ENCODE measurements around the gene PTPN1. TPM values are rescaled to one million over a fixed set of nuclear protein-coding genes. Genes with fewer than 3 reads are reported as not detected.

Gene PTPN1
- total and polyA plus RNA-seq, 2 of the 13 experiments (the other 11 are each of a cell fraction or from before 2014, with no cell fraction given) = 17.7 to 37.2 TPM

DNA sequence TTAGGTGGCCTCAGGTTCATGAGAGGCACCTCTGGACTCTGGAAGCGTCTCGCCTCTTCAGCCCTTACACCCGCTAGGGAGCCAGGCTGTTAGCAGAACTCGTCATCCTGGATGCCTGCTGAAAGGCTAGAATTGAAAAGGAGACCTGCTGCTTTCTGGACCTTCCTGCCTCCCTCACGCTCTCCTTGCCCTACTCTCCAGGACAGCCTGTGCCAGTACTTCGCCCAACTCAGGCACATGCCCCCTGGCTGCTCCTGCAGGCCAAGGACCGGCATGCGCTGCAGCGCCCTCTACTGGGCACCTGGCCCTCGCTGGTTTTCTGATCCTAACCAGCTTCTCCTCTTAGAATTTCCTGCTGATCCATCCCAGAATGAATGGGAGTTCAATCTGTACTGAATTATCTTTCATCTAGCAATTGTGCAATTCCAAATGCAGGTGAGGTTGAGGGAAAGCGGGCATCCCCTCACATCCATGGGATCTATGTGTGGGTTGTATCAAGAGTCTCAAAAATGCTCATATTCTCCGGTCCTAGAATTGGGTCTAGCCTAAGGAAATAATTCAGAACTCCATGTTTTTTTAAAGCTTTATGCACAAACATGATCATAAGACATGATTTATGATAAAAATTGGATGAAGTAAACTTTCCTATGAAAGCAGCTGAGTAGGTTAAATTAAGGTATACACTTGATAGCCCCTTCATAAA lies 78.0 kb downstream of the PTPN1 start (continued):
- TF ChIP-seq ZNF496 (CRISPR knock-in tag; IDR thresholded peaks at IDR 0.05; ENCODE audit: insufficient replicate concordance) (no peak), TCF12 (IDR thresholded peaks at IDR 0.05) (no peak), TCF12 (CRISPR knock-in tag; IDR thresholded peaks at IDR 0.05) (no peak), SAFB2 (CRISPR knock-in tag; IDR thresholded peaks at IDR 0.05; ENCODE audit: borderline replicate concordance, low read depth) (no peak; the same call in 1 of the 2 replicates), KDM6A (CRISPR knock-in tag; IDR thresholded peaks at IDR 0.05; ENCODE audit: low read depth) (no peak), NFIB (CRISPR knock-in tag; IDR thresholded peaks at IDR 0.05; ENCODE audit: borderline replicate concordance) (no peak), TCF7 (IDR thresholded peaks at IDR 0.05; ENCODE audit: low read depth) (no peak), RORA (CRISPR knock-in tag; IDR thresholded peaks at IDR 0.05) (no peak), RELA (CRISPR knock-in tag; IDR thresholded peaks at IDR 0.05) (no peak), TRIM24 (CRISPR knock-in tag; IDR thresholded peaks at IDR 0.05) (no peak), CBX5 (CRISPR knock-in tag; IDR thresholded peaks at IDR 0.05; ENCODE audit: borderline replicate concordance) (peak; percentile 85; the same call in 1 of the 2 replicates), CREB1 (IDR thresholded peaks at IDR 0.05) (no peak), CREB1 (CRISPR knock-in tag; IDR thresholded peaks at IDR 0.05) (no peak), ZFP90 (CRISPR knock-in tag; IDR thresholded peaks at IDR 0.05; ENCODE audit: borderline replicate concordance) (0 out of 2 replicates have a peak, but pooled peaks have one; percentile 27), ZNF468 (CRISPR knock-in tag; IDR thresholded peaks at IDR 0.05) (no peak), SATB2 (CRISPR knock-in tag; IDR thresholded peaks at IDR 0.05) (no peak), JUNB (CRISPR knock-in tag; IDR thresholded peaks at IDR 0.05; ENCODE audit: borderline replicate concordance) (no peak), BRCA1 (CRISPR knock-in tag; IDR thresholded peaks at IDR 0.05) (no peak), ZNF274 (CRISPR knock-in tag; IDR thresholded peaks at IDR 0.05) (no peak), WIZ (CRISPR knock-in tag; IDR thresholded peaks at IDR 0.05) (no peak), RAD51 (IDR thresholded peaks at IDR 0.05; ENCODE audit: borderline replicate concordance) (no peak), NR2F2 (IDR thresholded peaks at IDR 0.05; ENCODE audit: borderline replicate concordance, low read depth) (no peak)
- TF ChIP-seq, protein P1, sequence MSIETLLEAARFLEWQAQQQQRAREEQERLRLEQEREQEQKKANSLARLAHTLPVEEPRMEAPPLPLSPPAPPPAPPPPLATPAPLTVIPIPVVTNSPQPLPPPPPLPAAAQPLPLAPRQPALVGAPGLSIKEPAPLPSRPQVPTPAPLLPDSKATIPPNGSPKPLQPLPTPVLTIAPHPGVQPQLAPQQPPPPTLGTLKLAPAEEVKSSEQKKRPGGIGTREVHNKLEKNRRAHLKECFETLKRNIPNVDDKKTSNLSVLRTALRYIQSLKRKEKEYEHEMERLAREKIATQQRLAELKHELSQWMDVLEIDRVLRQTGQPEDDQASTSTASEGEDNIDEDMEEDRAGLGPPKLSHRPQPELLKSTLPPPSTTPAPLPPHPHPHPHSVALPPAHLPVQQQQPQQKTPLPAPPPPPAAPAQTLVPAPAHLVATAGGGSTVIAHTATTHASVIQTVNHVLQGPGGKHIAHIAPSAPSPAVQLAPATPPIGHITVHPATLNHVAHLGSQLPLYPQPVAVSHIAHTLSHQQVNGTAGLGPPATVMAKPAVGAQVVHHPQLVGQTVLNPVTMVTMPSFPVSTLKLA (IDR thresholded peaks at IDR 0.05) = no peak
- TF ChIP-seq, protein P2, sequence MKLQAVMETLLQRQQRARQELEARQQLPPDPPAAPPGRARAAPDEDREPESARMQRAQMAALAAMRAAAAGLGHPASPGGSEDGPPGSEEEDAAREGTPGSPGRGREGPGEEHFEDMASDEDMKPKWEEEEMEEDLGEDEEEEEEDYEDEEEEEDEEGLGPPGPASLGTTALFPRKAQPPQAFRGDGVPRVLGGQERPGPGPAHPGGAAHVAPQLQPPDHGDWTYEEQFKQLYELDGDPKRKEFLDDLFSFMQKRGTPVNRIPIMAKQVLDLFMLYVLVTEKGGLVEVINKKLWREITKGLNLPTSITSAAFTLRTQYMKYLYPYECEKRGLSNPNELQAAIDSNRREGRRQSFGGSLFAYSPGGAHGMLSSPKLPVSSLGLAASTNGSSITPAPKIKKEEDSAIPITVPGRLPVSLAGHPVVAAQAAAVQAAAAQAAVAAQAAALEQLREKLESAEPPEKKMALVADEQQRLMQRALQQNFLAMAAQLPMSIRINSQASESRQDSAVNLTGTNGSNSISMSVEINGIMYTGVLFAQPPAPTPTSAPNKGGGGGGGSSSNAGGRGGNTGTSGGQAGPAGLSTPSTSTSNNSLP (IDR thresholded peaks at IDR 0.05; ENCODE audit: low read depth, low read length) = no peak
- TF ChIP-seq, protein P3, sequence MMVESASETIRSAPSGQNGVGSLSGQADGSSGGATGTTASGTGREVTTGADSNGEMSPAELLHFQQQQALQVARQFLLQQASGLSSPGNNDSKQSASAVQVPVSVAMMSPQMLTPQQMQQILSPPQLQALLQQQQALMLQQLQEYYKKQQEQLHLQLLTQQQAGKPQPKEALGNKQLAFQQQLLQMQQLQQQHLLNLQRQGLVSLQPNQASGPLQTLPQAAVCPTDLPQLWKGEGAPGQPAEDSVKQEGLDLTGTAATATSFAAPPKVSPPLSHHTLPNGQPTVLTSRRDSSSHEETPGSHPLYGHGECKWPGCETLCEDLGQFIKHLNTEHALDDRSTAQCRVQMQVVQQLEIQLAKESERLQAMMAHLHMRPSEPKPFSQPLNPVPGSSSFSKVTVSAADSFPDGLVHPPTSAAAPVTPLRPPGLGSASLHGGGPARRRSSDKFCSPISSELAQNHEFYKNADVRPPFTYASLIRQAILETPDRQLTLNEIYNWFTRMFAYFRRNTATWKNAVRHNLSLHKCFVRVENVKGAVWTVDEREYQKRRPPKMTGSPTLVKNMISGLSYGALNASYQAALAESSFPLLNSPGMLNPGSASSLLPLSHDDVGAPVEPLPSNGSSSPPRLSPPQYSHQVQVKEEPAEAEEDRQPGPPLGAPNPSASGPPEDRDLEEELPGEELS (CRISPR knock-in tag; IDR thresholded peaks at IDR 0.05) = no peak
- TF ChIP-seq, protein P4, sequence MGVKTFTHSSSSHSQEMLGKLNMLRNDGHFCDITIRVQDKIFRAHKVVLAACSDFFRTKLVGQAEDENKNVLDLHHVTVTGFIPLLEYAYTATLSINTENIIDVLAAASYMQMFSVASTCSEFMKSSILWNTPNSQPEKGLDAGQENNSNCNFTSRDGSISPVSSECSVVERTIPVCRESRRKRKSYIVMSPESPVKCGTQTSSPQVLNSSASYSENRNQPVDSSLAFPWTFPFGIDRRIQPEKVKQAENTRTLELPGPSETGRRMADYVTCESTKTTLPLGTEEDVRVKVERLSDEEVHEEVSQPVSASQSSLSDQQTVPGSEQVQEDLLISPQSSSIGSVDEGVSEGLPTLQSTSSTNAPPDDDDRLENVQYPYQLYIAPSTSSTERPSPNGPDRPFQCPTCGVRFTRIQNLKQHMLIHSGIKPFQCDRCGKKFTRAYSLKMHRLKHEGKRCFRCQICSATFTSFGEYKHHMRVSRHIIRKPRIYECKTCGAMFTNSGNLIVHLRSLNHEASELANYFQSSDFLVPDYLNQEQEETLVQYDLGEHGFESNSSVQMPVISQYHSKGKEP (CRISPR knock-in tag; IDR thresholded peaks at IDR 0.05) = no peak
